ENCODE measurements around the gene CTPS1. TPM values are rescaled to one million over a fixed set of nuclear protein-coding genes. Genes with fewer than 3 reads are reported as not detected.
A peak's percentile ranks its signal among the peaks of the same experiment; 100 is the strongest.

Gene CTPS1
- polyA plus RNA-seq, 2 of the 4 experiments (the other 2 are of a cell fraction) = 159 to 181 TPM

DNA sequence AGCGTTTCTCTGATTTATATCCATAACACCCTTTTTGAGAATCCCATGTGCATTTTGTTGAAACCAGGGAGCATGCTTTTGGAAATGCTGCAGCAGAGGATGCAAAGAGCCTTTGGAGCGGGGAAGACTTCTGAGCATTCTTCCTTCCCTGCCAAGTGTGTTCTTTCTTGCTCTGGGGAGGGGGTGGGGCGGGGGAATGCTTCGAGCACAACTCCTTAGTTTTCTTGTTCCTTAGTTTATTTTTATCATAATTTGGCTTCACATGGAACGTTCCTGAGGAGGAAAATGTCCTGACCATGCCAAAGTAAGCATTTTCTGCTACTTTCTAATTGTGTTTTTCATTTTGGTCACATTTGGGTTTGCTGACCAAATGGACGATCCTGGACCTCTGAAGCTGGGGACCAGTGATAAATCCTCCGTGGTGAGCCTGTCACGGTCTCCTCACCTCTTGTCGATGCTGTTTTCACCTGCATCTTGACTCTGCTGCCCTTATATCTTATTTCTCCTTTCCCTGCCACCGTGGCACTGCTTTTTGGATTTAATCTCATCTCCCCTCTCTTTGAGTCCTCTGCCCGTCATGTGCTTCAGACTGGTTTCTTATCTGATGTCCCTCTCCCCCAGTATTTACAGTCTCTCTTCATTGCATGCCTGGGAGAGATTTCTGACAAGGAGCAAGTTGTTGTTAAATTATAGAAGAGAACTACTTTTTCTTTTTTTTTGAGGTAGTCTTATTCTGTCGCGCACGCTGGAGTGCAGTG, 2.4 kb downstream of the CTPS1 start:
- CTCF ChIA-PET = interaction anchor here (3.1 kb wide), 1 partner anchor 29 kb away, joined by 8 read pairs; no protein-coding TSS in a partner anchor
- Histone ChIP-seq H3K4me3 (peak overlapping the region; percentile 93), H3K27ac (peak overlapping the region; percentile 99 to 100), H3K4me2 (peak overlapping the region; percentile 93), H3K9me3 (no peaks in the 10 kb centered on the region), H3K4me1 (peaks cover 63% of the 10 kb centered on the region)
- ATAC-seq (no peak), DNase-seq (ENCODE audit: low read depth in 1 of 2, low spot score in 1 of 2) (no peak), FAIRE-seq (no peak)
- 24% methylated on average over 14 of the region's 14 CpGs for WGBS (ENCODE audit: missing lambda C conversion rate)
- POLR2A ChIA-PET = no interaction called here
- no peak for TF ChIP-seq SMC3 (IDR thresholded peaks at IDR 0.05)
- TF ChIP-seq NR3C1 (IDR thresholded peaks at IDR 0.05) = no peak
- TF ChIP-seq CBX8 (IDR thresholded peaks at IDR 0.05) = no peak
- TF ChIP-seq MAZ (IDR thresholded peaks at IDR 0.05; ENCODE audit: borderline replicate concordance, low read depth, low read length) = no peak
- TF ChIP-seq, protein P1, sequence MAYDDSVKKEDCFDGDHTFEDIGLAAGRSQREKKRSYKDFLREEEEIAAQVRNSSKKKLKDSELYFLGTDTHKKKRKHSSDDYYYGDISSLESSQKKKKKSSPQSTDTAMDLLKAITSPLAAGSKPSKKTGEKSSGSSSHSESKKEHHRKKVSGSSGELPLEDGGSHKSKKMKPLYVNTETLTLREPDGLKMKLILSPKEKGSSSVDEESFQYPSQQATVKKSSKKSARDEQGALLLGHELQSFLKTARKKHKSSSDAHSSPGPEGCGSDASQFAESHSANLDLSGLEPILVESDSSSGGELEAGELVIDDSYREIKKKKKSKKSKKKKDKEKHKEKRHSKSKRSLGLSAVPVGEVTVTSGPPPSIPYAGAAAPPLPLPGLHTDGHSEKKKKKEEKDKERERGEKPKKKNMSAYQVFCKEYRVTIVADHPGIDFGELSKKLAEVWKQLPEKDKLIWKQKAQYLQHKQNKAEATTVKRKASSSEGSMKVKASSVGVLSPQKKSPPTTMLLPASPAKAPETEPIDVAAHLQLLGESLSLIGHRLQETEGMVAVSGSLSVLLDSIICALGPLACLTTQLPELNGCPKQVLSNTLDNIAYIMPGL (CRISPR knock-in tag; IDR thresholded peaks at IDR 0.05; ENCODE audit: borderline replicate concordance) = no peak

DNA sequence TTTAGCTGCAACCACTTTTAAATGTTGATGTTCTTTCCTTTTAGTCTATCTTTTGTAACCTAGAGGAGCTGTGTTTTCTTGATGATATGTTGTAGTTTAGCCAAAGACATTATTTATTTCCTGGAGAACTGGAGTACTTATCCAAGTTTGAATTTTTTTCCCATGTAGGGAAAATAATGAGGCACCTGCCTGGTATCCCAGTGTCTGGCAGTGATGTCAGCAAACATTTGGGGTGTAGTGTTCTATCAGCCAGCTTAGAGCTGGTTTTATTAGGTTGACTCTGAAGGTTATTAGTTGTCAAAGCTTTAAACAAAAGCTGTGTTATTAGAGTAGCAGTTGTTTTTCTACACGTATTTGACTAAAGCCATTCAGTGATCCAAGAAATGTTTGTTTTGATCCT, 3.2 kb downstream of the CTPS1 start:
- Histone ChIP-seq H3K4me3 (peak overlapping the region; percentile 93), H3K9me3 (no peaks in the 10 kb centered on the region), H3K27ac (peak overlapping the region; percentile 99 to 100), H3K4me1 (peaks cover 65% of the 10 kb centered on the region), H3K4me2 (peak overlapping the region; percentile 93)
- POLR2A ChIA-PET = interaction anchor here (1.0 kb wide), 1 partner anchor 21 kb away, joined by 3 read pairs; no protein-coding TSS in a partner anchor
- TF ChIP-seq, protein P2, sequence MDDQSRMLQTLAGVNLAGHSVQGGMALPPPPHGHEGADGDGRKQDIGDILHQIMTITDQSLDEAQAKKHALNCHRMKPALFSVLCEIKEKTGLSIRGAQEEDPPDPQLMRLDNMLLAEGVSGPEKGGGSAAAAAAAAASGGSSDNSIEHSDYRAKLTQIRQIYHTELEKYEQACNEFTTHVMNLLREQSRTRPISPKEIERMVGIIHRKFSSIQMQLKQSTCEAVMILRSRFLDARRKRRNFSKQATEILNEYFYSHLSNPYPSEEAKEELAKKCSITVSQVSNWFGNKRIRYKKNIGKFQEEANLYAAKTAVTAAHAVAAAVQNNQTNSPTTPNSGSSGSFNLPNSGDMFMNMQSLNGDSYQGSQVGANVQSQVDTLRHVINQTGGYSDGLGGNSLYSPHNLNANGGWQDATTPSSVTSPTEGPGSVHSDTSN (IDR thresholded peaks at IDR 0.05) = no peak
- TF ChIP-seq, protein P3, sequence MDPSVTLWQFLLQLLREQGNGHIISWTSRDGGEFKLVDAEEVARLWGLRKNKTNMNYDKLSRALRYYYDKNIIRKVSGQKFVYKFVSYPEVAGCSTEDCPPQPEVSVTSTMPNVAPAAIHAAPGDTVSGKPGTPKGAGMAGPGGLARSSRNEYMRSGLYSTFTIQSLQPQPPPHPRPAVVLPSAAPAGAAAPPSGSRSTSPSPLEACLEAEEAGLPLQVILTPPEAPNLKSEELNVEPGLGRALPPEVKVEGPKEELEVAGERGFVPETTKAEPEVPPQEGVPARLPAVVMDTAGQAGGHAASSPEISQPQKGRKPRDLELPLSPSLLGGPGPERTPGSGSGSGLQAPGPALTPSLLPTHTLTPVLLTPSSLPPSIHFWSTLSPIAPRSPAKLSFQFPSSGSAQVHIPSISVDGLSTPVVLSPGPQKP (IDR thresholded peaks at IDR 0.05; ENCODE audit: low read depth, low read length) = no peak
- CTCF ChIA-PET = interaction anchor here (1.2 to 3.1 kb wide), 2 partner anchors 22 to 30 kb away, joined by 6 to 8 read pairs; no protein-coding TSS in a partner anchor
- ATAC-seq = no peak
- WGBS (ENCODE audit: missing lambda C conversion rate) = 17% methylated on average over 1 of the region's 1 CpG
- FAIRE-seq = no peak
- DNase-seq (ENCODE audit: low read depth in 1 of 2, low spot score in 1 of 2) = no peak

DNA sequence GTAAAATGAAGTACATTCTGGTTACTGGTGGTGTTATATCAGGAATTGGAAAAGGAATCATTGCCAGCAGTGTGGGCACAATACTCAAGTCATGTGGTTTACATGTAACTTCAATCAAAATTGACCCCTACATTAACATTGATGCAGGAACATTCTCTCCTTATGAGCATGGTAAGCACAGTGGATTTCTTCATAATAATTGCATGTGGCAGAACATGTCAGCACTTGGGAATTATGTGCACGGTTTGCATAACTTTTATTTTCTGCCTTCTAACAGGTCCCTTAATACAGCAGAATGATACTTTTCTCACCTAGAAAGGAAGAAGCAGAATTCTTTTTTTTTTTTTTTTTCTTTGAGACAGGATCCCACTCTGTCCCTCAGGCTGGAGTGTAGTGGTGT, 3.8 kb downstream of the CTPS1 start:
- ATAC-seq (no peak), FAIRE-seq (no peak), DNase-seq (ENCODE audit: low read depth in 1 of 2, low spot score in 1 of 2) (no peak)
- WGBS (ENCODE audit: missing lambda C conversion rate) = 63% methylated on average over 1 of the region's 1 CpG
- no peaks in the 10 kb centered on the region for H3K9me3 ChIP-seq
- POLR2A ChIA-PET = interaction anchor here (1.0 kb wide), 1 partner anchor 20 kb away, joined by 3 read pairs; no protein-coding TSS in a partner anchor
- H3K4me1 ChIP-seq = peaks cover 65% of the 10 kb centered on the region
- peak overlapping the region; percentile 93 for H3K4me2 ChIP-seq
- CTCF ChIA-PET = interaction anchor here (1.2 to 3.1 kb wide), 2 partner anchors 21 to 30 kb away, joined by 6 to 8 read pairs; no protein-coding TSS in a partner anchor
- H3K4me3 ChIP-seq = peak overlapping the region; percentile 93
- no peak for TF ChIP-seq EHF (CRISPR knock-in tag; IDR thresholded peaks at IDR 0.05)
- no peak for TF ChIP-seq NFE2L2 (conservative IDR thresholded peaks at IDR 0.05; ENCODE audit: low read length)
- no peak for TF ChIP-seq ZC3H11A (IDR thresholded peaks at IDR 0.05)
- TF ChIP-seq HOXB5 (CRISPR knock-in tag; IDR thresholded peaks at IDR 0.05) = no peak
- TF ChIP-seq NPAS2 (CRISPR knock-in tag; IDR thresholded peaks at IDR 0.05; ENCODE audit: borderline replicate concordance) = no peak
- peak overlapping the region; percentile 99 to 100 for H3K27ac ChIP-seq

DNA sequence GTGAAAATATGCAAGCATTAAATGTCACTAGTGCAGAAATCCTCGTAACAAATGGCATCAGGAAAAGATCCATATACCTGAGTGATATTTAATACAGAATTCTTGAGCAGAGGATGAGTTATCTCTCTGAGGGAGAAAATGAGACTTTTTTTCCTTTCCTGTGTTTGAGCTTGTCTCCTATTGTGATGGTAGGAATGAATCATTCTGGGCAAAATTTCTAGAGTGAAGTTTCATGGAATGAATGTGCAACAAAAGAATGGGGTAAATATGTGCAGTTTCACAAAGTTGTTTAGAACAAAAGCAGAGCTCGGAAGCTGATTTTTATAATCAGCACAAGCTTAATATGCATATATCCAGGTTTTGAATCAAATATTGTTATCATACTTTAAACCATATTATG, 4.6 kb downstream of the CTPS1 start:
- no peak for TF ChIP-seq PHF8 (IDR thresholded peaks at IDR 0.05; ENCODE audit: borderline replicate concordance, low read depth)
- no peak for TF ChIP-seq KDM5A (IDR thresholded peaks at IDR 0.05)
- no peak for TF ChIP-seq EP300 (IDR thresholded peaks at IDR 0.05)
- no peak for TF ChIP-seq EHF (CRISPR knock-in tag; IDR thresholded peaks at IDR 0.05)
- no peak for TF ChIP-seq TP53 (CRISPR knock-in tag; IDR thresholded peaks at IDR 0.05)
- TF ChIP-seq HOXB5 (CRISPR knock-in tag; IDR thresholded peaks at IDR 0.05) = no peak
- TF ChIP-seq, protein P3 (IDR thresholded peaks at IDR 0.05; ENCODE audit: low read depth, low read length) = no peak
- TF ChIP-seq CBX8 (IDR thresholded peaks at IDR 0.05) = no peak
- TF ChIP-seq MYC (IDR thresholded peaks at IDR 0.05; ENCODE audit: borderline replicate concordance, low read length) = no peak
- no peak for TF ChIP-seq CBX2 (IDR thresholded peaks at IDR 0.05; ENCODE audit: borderline replicate concordance, low read depth)
- TF ChIP-seq, protein P4, sequence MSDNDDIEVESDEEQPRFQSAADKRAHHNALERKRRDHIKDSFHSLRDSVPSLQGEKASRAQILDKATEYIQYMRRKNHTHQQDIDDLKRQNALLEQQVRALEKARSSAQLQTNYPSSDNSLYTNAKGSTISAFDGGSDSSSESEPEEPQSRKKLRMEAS (IDR thresholded peaks at IDR 0.05) = no peak
- TF ChIP-seq, protein P5, sequence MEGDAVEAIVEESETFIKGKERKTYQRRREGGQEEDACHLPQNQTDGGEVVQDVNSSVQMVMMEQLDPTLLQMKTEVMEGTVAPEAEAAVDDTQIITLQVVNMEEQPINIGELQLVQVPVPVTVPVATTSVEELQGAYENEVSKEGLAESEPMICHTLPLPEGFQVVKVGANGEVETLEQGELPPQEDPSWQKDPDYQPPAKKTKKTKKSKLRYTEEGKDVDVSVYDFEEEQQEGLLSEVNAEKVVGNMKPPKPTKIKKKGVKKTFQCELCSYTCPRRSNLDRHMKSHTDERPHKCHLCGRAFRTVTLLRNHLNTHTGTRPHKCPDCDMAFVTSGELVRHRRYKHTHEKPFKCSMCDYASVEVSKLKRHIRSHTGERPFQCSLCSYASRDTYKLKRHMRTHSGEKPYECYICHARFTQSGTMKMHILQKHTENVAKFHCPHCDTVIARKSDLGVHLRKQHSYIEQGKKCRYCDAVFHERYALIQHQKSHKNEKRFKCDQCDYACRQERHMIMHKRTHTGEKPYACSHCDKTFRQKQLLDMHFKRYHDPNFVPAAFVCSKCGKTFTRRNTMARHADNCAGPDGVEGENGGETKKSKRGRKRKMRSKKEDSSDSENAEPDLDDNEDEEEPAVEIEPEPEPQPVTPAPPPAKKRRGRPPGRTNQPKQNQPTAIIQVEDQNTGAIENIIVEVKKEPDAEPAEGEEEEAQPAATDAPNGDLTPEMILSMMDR (IDR thresholded peaks at IDR 0.05) = no peak
- Histone ChIP-seq H3K9me3 (no peaks in the 10 kb centered on the region), H3K27ac (peak overlapping the region; percentile 99 to 100; a peak in 3 of 6 replicates), H3K4me3 (peak overlapping the region; percentile 93), H3K4me1 (peaks cover 65% of the 10 kb centered on the region), H3K4me2 (peak overlapping the region; percentile 93)
- ChIA-PET POLR2A (no interaction called here), CTCF (interaction anchor here (1.6 to 2.5 kb wide), 2 partner anchors 19 to 121 kb away, joined by 3 to 12 read pairs; partner anchors contain the start of gene CITED4)
- WGBS (ENCODE audit: missing lambda C conversion rate) = 66% methylated on average over 2 of the region's 2 CpGs
- DNase-seq (ENCODE audit: low read depth in 1 of 2, low spot score in 1 of 2) = no peak
- FAIRE-seq = no peak
- no peak for ATAC-seq

Measured in A549 (cell line).